ENCODE results near the gene MRGPRE.
"Not testable (repeated sequence)": the region's sequence is repeated elsewhere in the genome, so short reads cannot be mapped to it uniquely, and the experiment has no call there.

Gene MRGPRE, protein sequence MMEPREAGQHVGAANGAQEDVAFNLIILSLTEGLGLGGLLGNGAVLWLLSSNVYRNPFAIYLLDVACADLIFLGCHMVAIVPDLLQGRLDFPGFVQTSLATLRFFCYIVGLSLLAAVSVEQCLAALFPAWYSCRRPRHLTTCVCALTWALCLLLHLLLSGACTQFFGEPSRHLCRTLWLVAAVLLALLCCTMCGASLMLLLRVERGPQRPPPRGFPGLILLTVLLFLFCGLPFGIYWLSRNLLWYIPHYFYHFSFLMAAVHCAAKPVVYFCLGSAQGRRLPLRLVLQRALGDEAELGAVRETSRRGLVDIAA

GRCh38 chr11:3231851-3232744 lies at the start of gene MRGPRE:
Gene MRGPRE, minus strand, starts transcription at chr11:3232417. Its CDS starts 3,618 bp downstream, at chr11:3228799.
- DNase-seq (ENCODE audit: low spot score): no peak

DNA sequence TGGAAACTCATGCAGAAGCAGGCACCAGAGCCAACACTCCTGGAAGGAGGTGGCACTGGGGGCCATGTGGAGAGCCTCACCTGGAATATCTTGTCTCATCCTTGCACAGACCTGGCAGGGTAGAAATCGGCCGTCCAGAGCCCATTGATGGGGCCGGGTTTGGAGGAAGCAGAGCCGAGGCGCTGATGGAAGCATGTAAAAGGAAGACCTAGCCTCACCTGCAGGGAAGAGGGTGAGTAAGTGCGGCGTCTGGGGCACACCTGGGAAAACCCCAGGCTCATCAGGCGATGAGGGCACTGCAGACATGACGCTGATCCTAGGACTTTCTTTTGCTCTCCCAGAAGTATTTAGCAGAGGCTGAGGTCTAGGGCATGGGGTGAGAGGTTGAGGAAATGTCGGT lies 48.9 kb upstream of the MRGPRE start:
- DNase-seq (ENCODE audit: low spot score): not testable (repeated sequence)

GRCh38 chr11:3280662-3281061 lies 48.4 kb upstream of the MRGPRE start:
- not testable (repeated sequence) for DNase-seq (ENCODE audit: low spot score)

GRCh38 chr11:3278922-3279321 lies 46.7 kb upstream of the MRGPRE start:
- DNase-seq (ENCODE audit: low spot score): not testable (repeated sequence)

DNA sequence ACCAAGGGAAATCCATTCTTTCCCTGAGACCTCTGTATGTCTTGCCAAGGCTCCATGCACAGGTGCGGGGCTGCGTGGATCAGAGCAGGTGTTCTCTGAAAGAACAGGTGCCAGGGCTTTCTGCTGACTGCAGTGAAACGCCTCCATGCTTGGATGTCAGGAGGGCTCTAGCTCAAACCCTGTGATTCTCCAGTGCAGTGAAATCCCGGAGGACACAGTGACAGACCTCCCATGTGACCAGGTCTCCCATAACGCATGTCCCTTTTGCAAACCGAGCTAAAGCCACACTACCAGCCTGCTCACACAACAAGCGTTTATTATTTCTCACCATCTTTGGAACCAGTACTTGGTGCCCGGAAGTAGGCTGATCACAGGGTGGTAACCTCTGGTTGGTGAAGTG lies 41.4 kb upstream of the MRGPRE start:
- not testable (repeated sequence) for DNase-seq (ENCODE audit: low spot score)

DNA sequence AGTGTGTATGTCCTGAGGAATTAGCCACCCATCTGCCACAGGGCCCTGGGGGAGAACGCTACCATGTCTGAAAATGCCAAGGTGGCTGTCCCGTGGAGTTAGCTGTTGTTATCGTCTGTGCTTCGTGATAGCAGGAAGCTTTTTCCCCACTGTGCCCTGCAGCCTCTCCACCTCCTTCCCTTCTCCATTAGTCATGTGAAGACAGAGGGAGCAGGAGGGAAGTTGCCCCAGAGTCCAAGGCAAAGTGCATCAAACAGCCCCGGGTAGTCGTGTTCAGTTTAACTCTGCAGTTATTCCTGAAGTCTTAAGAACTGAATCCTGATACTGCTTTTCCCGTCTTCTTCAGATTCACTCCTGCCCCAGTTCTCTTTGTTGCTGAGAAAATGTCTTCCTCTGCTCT lies 30.3 kb upstream of the MRGPRE start:
- DNase-seq (ENCODE audit: low spot score): not testable (repeated sequence)

DNA sequence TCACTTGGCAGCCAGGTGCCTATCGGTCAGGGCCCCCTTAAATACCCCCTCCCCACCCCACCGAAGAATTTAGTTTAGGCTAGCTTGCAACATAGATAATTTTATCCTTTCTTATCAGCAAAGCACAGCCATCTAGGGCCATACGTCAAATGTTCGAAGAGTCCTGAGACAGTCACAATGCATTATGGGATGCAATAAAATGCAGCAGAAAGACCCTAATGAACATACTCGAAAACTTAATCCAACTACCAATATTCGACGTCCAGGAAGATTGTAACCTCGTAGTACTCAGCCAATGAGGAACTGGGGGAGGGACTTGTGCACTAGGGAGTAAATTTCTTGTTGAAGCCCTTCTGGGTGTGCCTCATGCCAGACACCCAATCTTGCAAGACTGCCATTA lies 29.6 kb upstream of the MRGPRE start:
- not testable (repeated sequence) for DNase-seq (ENCODE audit: low spot score)

- DNase-seq (ENCODE audit: low spot score): not testable (repeated sequence)
Observed at GRCh38 chr11:3257509-3257908, 25.3 kb upstream of the MRGPRE start.

DNA sequence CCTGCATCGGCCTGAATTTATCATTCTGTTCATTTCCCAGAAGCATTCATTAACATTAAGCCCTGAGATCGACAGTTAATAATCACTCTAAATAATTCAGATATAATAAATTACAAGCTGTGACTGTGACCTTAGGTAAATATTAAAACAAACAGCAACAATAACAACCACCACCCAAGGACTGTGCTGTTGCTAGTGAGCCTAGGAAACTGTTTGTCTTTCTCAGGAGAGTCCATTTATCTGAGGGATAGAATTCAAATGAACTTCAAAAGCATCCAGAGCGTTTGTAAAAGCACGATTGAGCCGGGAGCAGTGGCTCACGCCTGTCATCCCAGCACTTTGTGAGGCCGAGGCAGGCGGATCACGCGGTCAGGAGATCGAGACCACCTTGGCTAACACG lies 23.0 kb upstream of the MRGPRE start:
- not testable (repeated sequence) for DNase-seq (ENCODE audit: low spot score)

DNA sequence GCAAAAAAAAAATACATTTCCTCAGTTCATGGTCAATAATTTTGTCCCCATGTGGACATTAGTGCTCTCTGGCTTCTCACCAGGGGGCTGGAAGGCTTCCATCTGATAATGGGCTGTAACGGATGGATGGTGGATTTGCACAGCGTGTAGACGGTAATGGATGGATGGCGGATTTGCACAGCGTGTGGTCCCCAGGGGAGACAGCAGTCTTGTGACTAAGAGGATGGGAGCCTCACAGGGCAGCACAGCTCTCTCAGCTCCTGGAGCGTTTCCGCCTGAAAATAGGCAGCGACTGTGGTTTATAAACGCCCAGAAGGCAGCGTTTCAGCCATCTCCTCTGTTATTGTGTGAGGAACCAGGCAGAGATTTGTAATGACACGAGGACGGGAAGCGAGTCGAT lies 22.6 kb upstream of the MRGPRE start:
- not testable (repeated sequence) for DNase-seq (ENCODE audit: low spot score)

- DNase-seq (ENCODE audit: low spot score): no peak
Observed at GRCh38 chr11:3245071-3245470, 12.9 kb upstream of the MRGPRE start.

GRCh38 chr11:3243880-3244279 lies 11.7 kb upstream of the MRGPRE start:
- DNase-seq (ENCODE audit: low spot score): no peak

GRCh38 chr11:3237119-3237518 lies 4.9 kb upstream of the MRGPRE start:
- DNase-seq (ENCODE audit: low spot score): no peak

GRCh38 chr11:3234846-3235245 lies 2.6 kb upstream of the MRGPRE start:
- no peak for DNase-seq (ENCODE audit: low spot score)

- DNase-seq (ENCODE audit: low spot score): no peak
Observed at GRCh38 chr11:3232956-3233355, 739 bp upstream of the MRGPRE start.

DNA sequence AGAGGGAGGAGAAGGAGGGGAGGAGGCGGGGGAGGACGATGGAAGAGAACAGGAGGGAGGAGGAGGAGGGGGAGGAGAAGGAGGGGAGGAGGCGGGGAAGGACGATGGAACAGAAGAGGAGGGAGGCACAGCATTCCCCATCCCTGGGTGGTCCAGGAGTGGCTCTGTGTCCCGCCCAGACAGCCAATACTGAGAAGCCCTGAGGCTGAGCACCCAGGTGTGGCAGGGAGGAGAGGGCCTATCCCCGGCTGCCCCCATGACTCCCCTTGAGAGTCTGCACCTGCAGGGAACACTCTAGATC lies 717 bp downstream of the MRGPRE start:
- no peak for DNase-seq (ENCODE audit: low spot score)

- no peak for DNase-seq (ENCODE audit: low spot score)
Observed at GRCh38 chr11:3230636-3231549, 1.3 kb downstream of the MRGPRE start.

DNA sequence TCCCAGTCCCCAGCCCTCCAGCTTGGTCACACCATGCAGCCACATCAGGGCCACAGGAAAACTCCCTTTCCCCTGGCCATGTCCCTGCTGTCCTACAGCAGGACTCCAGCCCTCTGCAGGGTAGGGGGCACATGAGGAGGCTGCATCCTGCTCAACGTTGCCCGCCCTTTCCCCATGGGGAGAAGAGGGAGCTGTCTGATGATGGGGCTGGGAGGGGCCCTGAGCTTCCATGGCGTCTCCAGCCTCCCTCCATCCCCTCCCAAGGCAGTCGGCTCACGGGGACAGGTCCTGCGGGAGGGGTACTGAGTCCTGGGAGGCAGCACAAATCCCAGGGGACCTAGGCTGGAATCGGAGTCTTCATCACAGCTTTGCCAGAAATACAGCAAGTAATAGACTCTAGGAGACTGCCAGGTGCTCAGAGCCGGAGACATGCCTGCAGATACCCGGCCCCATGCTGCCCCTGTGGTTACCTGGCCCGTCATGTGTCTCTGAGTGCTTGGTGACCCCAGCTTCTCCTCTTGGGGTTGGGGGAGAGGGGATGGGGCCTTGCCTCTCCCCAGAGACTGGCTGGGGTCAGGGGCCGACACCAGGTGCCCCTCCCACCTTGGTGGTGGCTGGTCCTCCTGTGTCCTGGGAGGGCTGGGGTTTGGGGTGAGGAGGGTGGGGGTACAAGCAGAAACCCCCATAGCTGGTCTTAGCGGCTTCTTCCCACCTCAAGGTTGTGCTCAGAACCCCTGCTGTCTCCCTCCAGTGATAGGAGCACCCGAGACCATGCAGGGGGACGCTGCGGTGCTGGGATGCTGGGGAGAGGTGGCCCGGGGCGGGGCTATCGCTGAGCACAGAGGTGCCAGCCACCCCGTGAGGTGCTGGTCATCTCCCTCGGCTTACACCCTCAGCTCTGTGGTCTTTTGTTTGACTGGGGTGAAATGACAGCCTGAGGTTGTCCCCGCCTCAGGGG lies 2.3 kb downstream of the MRGPRE start:
- DNase-seq (ENCODE audit: low spot score): no peak

- DNase-seq (ENCODE audit: low spot score): no peak
Observed at GRCh38 chr11:3228445-3228829, 3.8 kb downstream of the MRGPRE start.

GRCh38 chr11:3227568-3228444 lies 4.4 kb downstream of the MRGPRE start:
- DNase-seq (ENCODE audit: low spot score): no peak

Measured in kidney capillary endothelial cell (primary cell).